Lower leg skin (tissue), 3 donors: ENCODE results near the gene CDADC1.

Source experiments
- POLR2A ChIP-seq, 2 donors: fragments of 450-650 bp; IDR thresholded peaks; one replicate each; pipeline ENCODE4 v1.6.1; 2016 to 2017; ENCODE audit warnings: antibody characterized with exemption in 2 of 2, mild to moderate bottlenecking in 1 of 2, moderate library complexity in 1 of 2
- TF ChIP-seq, protein P1 (sequence below), 3 donors: fragments of 450-650 bp; IDR thresholded peaks; one replicate each; pipeline ENCODE4 v1.5.1; 2016; ENCODE audit warnings: antibody characterized with exemption in 3 of 3, mild to moderate bottlenecking in 3 of 3, moderate library complexity in 2 of 3

DNA sequence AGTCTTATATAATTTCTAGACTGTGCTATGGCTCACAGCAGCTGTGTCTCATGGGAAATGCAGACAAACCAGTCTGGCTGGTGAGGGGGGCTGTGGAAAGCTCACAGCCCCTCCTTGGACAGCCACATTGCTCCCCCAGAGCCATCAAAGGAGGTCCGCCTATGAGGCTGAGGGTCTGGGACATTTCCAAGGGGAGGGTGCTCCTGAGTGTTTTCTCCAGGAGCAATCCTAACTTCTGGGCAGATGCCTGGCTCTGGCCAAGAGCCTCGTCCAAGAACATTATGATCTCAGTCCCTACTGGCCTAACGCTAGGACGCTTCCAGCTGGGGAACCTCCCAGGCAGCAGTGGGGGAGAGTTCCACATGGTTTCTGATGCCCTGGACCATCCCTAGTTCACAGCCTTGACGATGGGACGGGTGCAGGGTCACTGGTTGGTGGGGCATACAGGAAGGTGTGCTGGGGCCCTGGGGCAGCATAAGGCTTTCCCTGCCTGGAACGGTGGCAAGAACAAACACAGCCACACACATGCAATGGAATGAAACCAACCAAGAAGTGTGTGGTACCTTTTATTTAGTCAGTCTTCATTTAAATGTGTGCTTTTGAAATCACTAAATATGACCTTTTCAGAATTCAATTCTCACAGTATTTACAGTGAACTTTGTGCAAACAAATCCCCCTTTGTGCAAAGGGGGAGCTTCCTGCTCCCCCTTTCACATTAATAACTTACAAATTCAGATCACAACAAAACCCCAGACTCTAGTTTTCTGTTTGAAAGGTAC is 60.6 kb downstream of the CDADC1 start:
- TF ChIP-seq, protein P1, sequence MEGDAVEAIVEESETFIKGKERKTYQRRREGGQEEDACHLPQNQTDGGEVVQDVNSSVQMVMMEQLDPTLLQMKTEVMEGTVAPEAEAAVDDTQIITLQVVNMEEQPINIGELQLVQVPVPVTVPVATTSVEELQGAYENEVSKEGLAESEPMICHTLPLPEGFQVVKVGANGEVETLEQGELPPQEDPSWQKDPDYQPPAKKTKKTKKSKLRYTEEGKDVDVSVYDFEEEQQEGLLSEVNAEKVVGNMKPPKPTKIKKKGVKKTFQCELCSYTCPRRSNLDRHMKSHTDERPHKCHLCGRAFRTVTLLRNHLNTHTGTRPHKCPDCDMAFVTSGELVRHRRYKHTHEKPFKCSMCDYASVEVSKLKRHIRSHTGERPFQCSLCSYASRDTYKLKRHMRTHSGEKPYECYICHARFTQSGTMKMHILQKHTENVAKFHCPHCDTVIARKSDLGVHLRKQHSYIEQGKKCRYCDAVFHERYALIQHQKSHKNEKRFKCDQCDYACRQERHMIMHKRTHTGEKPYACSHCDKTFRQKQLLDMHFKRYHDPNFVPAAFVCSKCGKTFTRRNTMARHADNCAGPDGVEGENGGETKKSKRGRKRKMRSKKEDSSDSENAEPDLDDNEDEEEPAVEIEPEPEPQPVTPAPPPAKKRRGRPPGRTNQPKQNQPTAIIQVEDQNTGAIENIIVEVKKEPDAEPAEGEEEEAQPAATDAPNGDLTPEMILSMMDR (IDR thresholded peaks at IDR 0.05): no peak
- no peak for TF ChIP-seq POLR2A (IDR thresholded peaks at IDR 0.05)
